Stimulated activated naive CD4-positive, alpha-beta T cell (primary cell): ENCODE data around the gene COBL.

Experiments used
- DNase-seq, 6 experiments: peaks; one replicate each; lab custom pipeline; 2025; lab: John Stamatoyannopoulos, UW

COBL gene

GRCh38 chr7:51045319-51046102 lies 271.1 kb downstream of the COBL start:
- DNase-seq = no peak

GRCh38 chr7:51043461-51043860 lies 273.1 kb downstream of the COBL start:
- no peak for DNase-seq

GRCh38 chr7:51040787-51041186 lies 275.8 kb downstream of the COBL start:
- no peak for DNase-seq

GRCh38 chr7:51038573-51038972 lies 278.0 kb downstream of the COBL start:
- DNase-seq = no peak

GRCh38 chr7:51035716-51036115 lies 280.9 kb downstream of the COBL start:
- no peak for DNase-seq

- DNase-seq = no peak
Observed at GRCh38 chr7:51034521-51035264, 281.9 kb downstream of the COBL start.

- no peak for DNase-seq
Observed at GRCh38 chr7:51033727-51034520, 282.7 kb downstream of the COBL start.

GRCh38 chr7:51031791-51032515 lies 284.7 kb downstream of the COBL start:
- DNase-seq = no peak

GRCh38 chr7:51031216-51031615 lies 285.4 kb downstream of the COBL start:
- DNase-seq = no peak

GRCh38 chr7:51029701-51030191 lies 286.9 kb downstream of the COBL start:
- no peak for DNase-seq

GRCh38 chr7:51029131-51029530 lies 287.5 kb downstream of the COBL start:
- no peak for DNase-seq

GRCh38 chr7:51027935-51028830 lies 288.4 kb downstream of the COBL start:
- no peak for DNase-seq

- no peak for DNase-seq
Observed at GRCh38 chr7:51027106-51027934, 289.3 kb downstream of the COBL start.

GRCh38 chr7:51026341-51026740 lies 290.3 kb downstream of the COBL start:
- DNase-seq = no peak

- DNase-seq = no peak
Observed at GRCh38 chr7:51025668-51026067, 290.9 kb downstream of the COBL start.

GRCh38 chr7:51024867-51025266 lies 291.7 kb downstream of the COBL start:
- no peak for DNase-seq

GRCh38 chr7:51023547-51023946 lies 293.1 kb downstream of the COBL start:
- DNase-seq = no peak

GRCh38 chr7:51022821-51023220 lies 293.8 kb downstream of the COBL start:
- no peak for DNase-seq

- DNase-seq = no peak
Observed at GRCh38 chr7:51021906-51022570, 294.6 kb downstream of the COBL start.
